ENCODE data around the gene RSPH1. TPM values are rescaled to one million over a fixed set of nuclear protein-coding genes. Genes with fewer than 3 reads are reported as not detected.

Gene RSPH1
- total RNA-seq = not detected

GRCh38 chr21:42496120-42496838 lies at the start of gene RSPH1:
Gene RSPH1 (minus strand): TSS chr21:42496224. CDS start chr21:42496186, 38 bp downstream.

GRCh38 chr21:42513151-42513984 lies 17.3 kb upstream of the RSPH1 start, which contains the start of gene SLC37A1:
Gene SLC37A1 (plus strand): TSS chr21:42513852. CDS start chr21:42518455, 4,603 bp downstream.

Other genes with a start within 250 kb of the RSPH1 start
- 1 to 10 TPM; 2.4 to 6.7 TPM for gene TFF3, start 180.8 kb downstream of the RSPH1 start, total RNA-seq
- gene TFF2, start 145.2 kb downstream of the RSPH1 start, total RNA-seq = not detected
- not detected for gene TFF1, start 129.7 kb downstream of the RSPH1 start, total RNA-seq
- not detected for gene TMPRSS3, start 100.2 kb downstream of the RSPH1 start, total RNA-seq
- not detected for gene UBASH3A, start 92.3 kb downstream of the RSPH1 start, total RNA-seq
- gene SLC37A1, start 17.6 kb upstream of the RSPH1 start, total RNA-seq = 10 to 100 TPM in 1 of 2 donors, 1 to 10 TPM in 1; 9.3 to 10.7 TPM
- 1 to 10 TPM in 1 of 2 donors, not detected in 1; 1.7 TPM for gene PDE9A, start 157.4 kb upstream of the RSPH1 start, total RNA-seq